ENCODE data around the gene SLC10A2.

SLC10A2 gene

GRCh38 chr13:103055166-103055565 is 11.1 kb downstream of the SLC10A2 start:
- DNase-seq: no peak

GRCh38 chr13:103046676-103047075 is 19.5 kb downstream of the SLC10A2 start:
- no peak for DNase-seq

GRCh38 chr13:103044056-103044455 is 22.2 kb downstream of the SLC10A2 start:
- DNase-seq: no peak

GRCh38 chr13:103040006-103040405 is 26.2 kb downstream of the SLC10A2 start:
- no peak for DNase-seq

- no peak for DNase-seq
Measured at GRCh38 chr13:103039183-103039582, 27.0 kb downstream of the SLC10A2 start.

GRCh38 chr13:103036268-103036667 is 29.9 kb downstream of the SLC10A2 start:
- no peak for DNase-seq

GRCh38 chr13:103033999-103034398 is 32.2 kb downstream of the SLC10A2 start:
- DNase-seq: no peak

GRCh38 chr13:103031332-103031873 is 34.8 kb downstream of the SLC10A2 start:
- no peak for DNase-seq

GRCh38 chr13:103030776-103031175 is 35.4 kb downstream of the SLC10A2 start:
- DNase-seq: no peak

- no peak for DNase-seq
Measured at GRCh38 chr13:103029798-103030197, 36.4 kb downstream of the SLC10A2 start.

GRCh38 chr13:103022336-103022735 is 43.9 kb downstream of the SLC10A2 start:
- DNase-seq: no peak

GRCh38 chr13:103018556-103018955 is 47.7 kb downstream of the SLC10A2 start:
- DNase-seq: no peak

- DNase-seq: no peak
Measured at GRCh38 chr13:103012646-103013045, 53.6 kb downstream of the SLC10A2 start.

- no peak for DNase-seq
Measured at GRCh38 chr13:103009051-103009840, 57.0 kb downstream of the SLC10A2 start.

- no peak for DNase-seq
Measured at GRCh38 chr13:103007427-103007762, 58.8 kb downstream of the SLC10A2 start.

- no peak for DNase-seq
Measured at GRCh38 chr13:103006641-103007426, 59.4 kb downstream of the SLC10A2 start.

- DNase-seq: no peak
Measured at GRCh38 chr13:103004661-103005345, 61.4 kb downstream of the SLC10A2 start.

GRCh38 chr13:103003631-103004030 is 62.6 kb downstream of the SLC10A2 start:
- no peak for DNase-seq

GRCh38 chr13:103002279-103002678 is 63.9 kb downstream of the SLC10A2 start:
- no peak for DNase-seq

- DNase-seq: no peak
Measured at GRCh38 chr13:103000157-103000556, 66.1 kb downstream of the SLC10A2 start.

- DNase-seq: no peak
Measured at GRCh38 chr13:102999499-102999898, 66.7 kb downstream of the SLC10A2 start.
